ENCODE data around the gene KRT16. TPM values are rescaled to one million over a fixed set of nuclear protein-coding genes. Genes with fewer than 3 reads are reported as not detected.
"Not testable (repeated sequence)": the region's sequence is repeated elsewhere in the genome, so short reads cannot be mapped to it uniquely, and the experiment has no call there.

KRT16 gene
- not detected in 2 replicates for total RNA-seq (2013; cell fraction: nucleolus; rRNA removed)
- total RNA-seq (2014; rRNA removed) = not detected in 2 replicates
- not detected in 2 replicates for total RNA-seq (2014; rRNA removed; fragmentation: Illumina TruSeq; extraction: Trizol)
- not detected in 2 replicates for total RNA-seq (2021)
- not detected for polyA plus RNA-seq (2011; ENCODE audit: low read depth)
- 0.07 TPM in 1 of 2 replicates, not detected in the other for polyA plus RNA-seq (2011; rRNA removed)
- polyA plus RNA-seq (2011; cell fraction: cytosol; rRNA removed) = not detected in 2 replicates
- polyA plus RNA-seq (2011; cell fraction: nucleus; rRNA removed) = not detected in 2 replicates
- not detected in 2 replicates for polyA plus RNA-seq (2012)
- polyA plus RNA-seq (2014; fragmentation: Illumina TruSeq; extraction: Trizol) = not detected in 2 replicates
- not detected for polyA plus RNA-seq (2014; fragmentation: Nextera tagmentation; extraction: Ambion mirVana)
- polyA plus RNA-seq (2014; rRNA removed) = not detected in 2 replicates
- not detected for polyA plus RNA-seq (2016; fragmentation: Nextera tagmentation; extraction: Ambion mirVana)
- polyA minus RNA-seq (2011; rRNA and poly(A)+ RNA removed) = not detected in 2 replicates
- polyA minus RNA-seq (2011; cell fraction: cytosol; rRNA and poly(A)+ RNA removed) = not detected in 2 replicates
- polyA minus RNA-seq (2011; cell fraction: nucleus; rRNA and poly(A)+ RNA removed) = not detected in 2 replicates
- Bru-seq, nascent RNA = not detected
- not detected for BruChase-seq, experiment 1, labeled RNA remaining after a 6-hour chase
- BruChase-seq, experiment 2, labeled RNA remaining after a 2-hour chase = not detected
- long read RNA-seq, experiment 1 = 0 reads
- long read RNA-seq, experiment 2 = 0 reads

DNA sequence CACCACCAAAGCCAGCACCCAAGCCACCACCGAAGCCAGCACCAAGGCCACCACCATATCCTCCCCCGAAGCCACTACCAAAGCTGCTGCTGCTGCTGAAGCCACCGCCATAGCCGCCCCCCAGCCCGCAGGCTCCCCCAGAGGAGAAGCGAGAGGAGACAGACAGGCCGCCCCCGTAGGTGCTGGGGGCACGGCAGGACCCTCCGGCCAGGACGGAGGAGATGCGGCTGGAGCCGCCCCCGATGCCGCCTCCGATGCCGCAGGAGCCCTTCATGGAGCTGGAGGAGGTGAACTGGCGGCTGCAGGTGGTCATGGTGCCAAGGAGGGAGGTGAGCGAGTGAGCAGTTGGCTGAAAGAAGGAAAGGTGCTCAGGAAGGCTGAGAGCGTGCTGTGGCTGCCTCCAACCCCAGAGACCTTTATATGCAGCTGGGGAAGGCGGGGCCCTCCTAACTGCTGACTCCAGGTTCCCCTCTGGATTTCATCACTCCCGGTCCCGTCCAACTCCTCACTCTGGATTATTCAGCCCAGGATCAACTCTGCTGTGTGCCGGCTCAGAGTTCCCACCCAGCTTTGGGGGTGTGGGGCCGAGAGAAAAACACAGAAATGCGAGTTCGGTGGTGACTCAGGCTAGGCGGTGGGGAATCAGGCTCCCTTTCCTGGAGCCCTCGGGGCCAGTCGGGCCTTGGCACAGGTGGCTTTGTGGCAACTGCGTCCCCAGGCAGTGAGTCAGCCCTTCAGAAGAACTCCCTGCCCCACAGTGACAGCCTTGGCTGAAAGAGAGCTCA, at the start of gene KRT16:
KRT16 (minus strand) TSS at position 392 of the 785 bp plus-strand sequence; CDS start at position 313, 79 bp downstream.
- H3K4me1 ChIP-seq (ENCODE audit: control insufficient read depth, insufficient read depth, low read length); H3K27me3 ChIP-seq (replicated peaks in 1 of 2; ENCODE audit: control insufficient read depth in 2 of 2, insufficient read depth in 2 of 2, low read length in 1 of 2); intact Hi-C loops (cut with micrococcal nuclease; ENCODE audit: unreplicated experiment); H3K9me3 ChIP-seq (replicated peaks; ENCODE audit: control insufficient read depth, insufficient read depth, low read length); CTCF ChIA-PET; H3K4me3 ChIP-seq; BruUV-seq (replicated peaks); H3K9ac ChIP-seq (ENCODE audit: control insufficient read depth, insufficient read depth, low read length); H4K20me1 ChIP-seq (ENCODE audit: control insufficient read depth, insufficient read depth); H3K36me3 ChIP-seq (ENCODE audit: control insufficient read depth in 2 of 2, insufficient read depth in 2 of 2, low read length in 1 of 2); in situ Hi-C loops (cut with MboI); FAIRE-seq; DNase-seq (ENCODE audit: low read depth, low spot score); SMC1A ChIA-PET (ENCODE audit: uncharacterized antibody, unreplicated experiment); H3K4me2 ChIP-seq (ENCODE audit: control insufficient read depth, insufficient read depth); ATAC-seq; H2AFZ ChIP-seq (ENCODE audit: control insufficient read depth, low read depth, low read length); H3K79me2 ChIP-seq (ENCODE audit: control insufficient read depth, insufficient read depth, low read length); RAD21 ChIA-PET (ENCODE audit: unreplicated experiment); POLR2A ChIA-PET; H3K27ac ChIP-seq (ENCODE audit: control insufficient read depth, insufficient read depth): not testable (repeated sequence)
- 35% methylated on average over 30 of the region's 31 CpGs for WGBS (ENCODE audit: insufficient coverage, insufficient replicate concordance, low lambda C conversion rate, missing lambda C conversion rate)

DNA sequence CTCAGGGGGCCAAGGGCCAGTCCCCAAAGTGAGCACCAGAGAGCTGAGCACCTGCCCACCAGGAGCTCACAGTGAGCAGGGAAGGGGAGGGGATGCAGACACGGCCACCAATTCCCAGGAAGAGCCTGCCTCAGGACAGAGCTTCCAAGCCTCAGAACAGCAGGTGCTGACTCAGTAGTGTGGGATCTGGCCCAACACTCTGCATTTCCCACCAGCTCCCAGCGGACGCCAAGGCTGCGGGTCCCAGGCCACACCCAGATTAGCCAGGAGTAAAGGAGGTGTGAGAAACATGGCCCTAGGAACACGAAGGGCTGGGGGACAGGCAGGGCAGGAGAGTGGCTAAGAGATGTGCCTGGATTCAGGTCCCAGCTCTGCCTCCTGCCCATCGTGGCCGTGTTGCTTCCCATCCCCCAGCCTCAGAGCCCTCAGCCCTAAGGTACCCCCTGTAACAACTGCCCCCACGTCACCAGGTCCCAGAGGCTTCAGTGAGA, 47.7 kb upstream of the KRT16 start:
- no peak overlapping the region for H3K27ac ChIP-seq (ENCODE audit: control insufficient read depth, insufficient read depth)
- H3K4me3 ChIP-seq = no peak overlapping the region
- intact Hi-C loops (cut with micrococcal nuclease; ENCODE audit: unreplicated experiment) (loop anchor here (5.0 kb wide), 4 partner anchors 68 to 858 kb away; no protein-coding TSS in a partner anchor), in situ Hi-C loops (cut with MboI) (loop anchor here (5.0 to 10.0 kb wide), 4 partner anchors 113 to 1045 kb away; no protein-coding TSS in a partner anchor)
- ATAC-seq (no peak), FAIRE-seq (no peak), DNase-seq (ENCODE audit: low read depth, low spot score) (no peak)
- H2AFZ ChIP-seq (ENCODE audit: control insufficient read depth, low read depth, low read length) = no peak overlapping the region
- CTCF ChIA-PET = interaction anchor here (0.5 to 12.0 kb wide), 9 partner anchors 10 to 750 kb away, joined by 3 to 420 read pairs (median 3); no protein-coding TSS in a partner anchor
- BruUV-seq (replicated peaks) = no TSS peak
- no peaks in the 10 kb centered on the region for H3K79me2 ChIP-seq (ENCODE audit: control insufficient read depth, insufficient read depth, low read length)
- WGBS (ENCODE audit: insufficient coverage, insufficient replicate concordance, low lambda C conversion rate, missing lambda C conversion rate) = 12% methylated on average over 8 of the region's 8 CpGs
- SMC1A ChIA-PET (ENCODE audit: uncharacterized antibody, unreplicated experiment) = interaction anchor here (0.8 to 2.9 kb wide), 3 partner anchors 11 to 1242 kb away, joined by 3 to 24 read pairs (median 3); partner anchors contain the start of gene TOP2A
- H3K9me3 ChIP-seq (replicated peaks; ENCODE audit: control insufficient read depth, insufficient read depth, low read length) = no peaks in the 10 kb centered on the region
- no peaks in the 10 kb centered on the region; the same call in 1 of the 2 replicates for H3K4me1 ChIP-seq (ENCODE audit: control insufficient read depth, insufficient read depth, low read length)
- RAD21 ChIA-PET (ENCODE audit: unreplicated experiment) = interaction anchor here (0.9 to 9.6 kb wide), 4 partner anchors 10 to 110 kb away, joined by 3 to 193 read pairs (median 5); no protein-coding TSS in a partner anchor
- H3K27me3 ChIP-seq (replicated peaks in 1 of 2; ENCODE audit: control insufficient read depth in 2 of 2, insufficient read depth in 2 of 2, low read length in 1 of 2) = no peaks in the 10 kb centered on the region; a peak in 1 of 4 replicates
- no peaks in the 10 kb centered on the region for H3K36me3 ChIP-seq (ENCODE audit: control insufficient read depth in 2 of 2, insufficient read depth in 2 of 2, low read length in 1 of 2)
- no peak overlapping the region for H3K4me2 ChIP-seq (ENCODE audit: control insufficient read depth, insufficient read depth)
- POLR2A ChIA-PET = no interaction called here
- no peaks in the 10 kb centered on the region for H4K20me1 ChIP-seq (ENCODE audit: control insufficient read depth, insufficient read depth)
- H3K9ac ChIP-seq (ENCODE audit: control insufficient read depth, insufficient read depth, low read length) = no peak overlapping the region
- no peak for TF ChIP-seq BMI1 (IDR thresholded peaks at IDR 0.05; ENCODE audit: borderline replicate concordance)
- TF ChIP-seq JUNB (IDR thresholded peaks at IDR 0.05) = no peak
- no peak for TF ChIP-seq WRNIP1 (IDR thresholded peaks at IDR 0.05; ENCODE audit: borderline replicate concordance, low read depth, low read length)
- TF ChIP-seq KLF5 (IDR thresholded peaks at IDR 0.05; ENCODE audit: partially characterized antibody) = no peak
- TF ChIP-seq TBL1XR1 (IDR thresholded peaks at IDR 0.05; ENCODE audit: low read depth, low read length) = no peak
- no peak for TF ChIP-seq ZNF384 (IDR thresholded peaks at IDR 0.05; ENCODE audit: borderline replicate concordance, low read depth, low read length)
- TF ChIP-seq RB1 (IDR thresholded peaks at IDR 0.05; ENCODE audit: borderline replicate concordance) = no peak
- no peak for TF ChIP-seq ZNF274 (IDR thresholded peaks at IDR 0.05; ENCODE audit: insufficient read depth, insufficient read length)
- TF ChIP-seq SIN3A (IDR thresholded peaks at IDR 0.05; ENCODE audit: low read depth, low read length) = no peak
- no peak for TF ChIP-seq BHLHE40 (IDR thresholded peaks at IDR 0.05; ENCODE audit: borderline replicate concordance in 1 of 2, low read depth in 2 of 2, low read length in 1 of 2)
- TF ChIP-seq SP1 (IDR thresholded peaks at IDR 0.05; ENCODE audit: low read depth, low read length) = no peak
